ENCODE results near the gene RHEX.
"Not testable (repeated sequence)": the region's sequence is repeated elsewhere in the genome, so short reads cannot be mapped to it uniquely, and the experiment has no call there.

Gene RHEX

DNA sequence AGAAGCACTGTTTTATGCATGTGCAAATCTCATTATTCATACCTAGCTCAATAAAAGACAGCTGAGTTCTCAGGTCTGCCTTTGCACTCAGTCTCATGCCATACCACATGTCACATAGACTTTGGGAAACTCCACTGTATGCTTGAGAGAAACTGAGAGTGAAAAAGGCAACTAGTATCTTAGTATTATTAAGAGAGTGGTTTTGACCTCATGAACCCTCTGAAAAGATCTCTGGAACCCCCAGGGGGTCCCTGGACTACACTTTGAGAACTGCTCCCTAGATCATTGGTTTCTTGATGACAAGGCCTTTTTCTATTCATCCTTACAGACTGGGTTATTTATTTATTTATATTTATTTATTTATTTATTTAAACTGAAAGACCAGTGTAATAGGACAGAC is 3.7 kb upstream of the RHEX start:
- POLR2A ChIA-PET (ENCODE audit: low non-redundant PET), result no interaction called here
- no peak overlapping the region for H3K27ac ChIP-seq
- CTCF ChIA-PET, result no interaction called here

DNA sequence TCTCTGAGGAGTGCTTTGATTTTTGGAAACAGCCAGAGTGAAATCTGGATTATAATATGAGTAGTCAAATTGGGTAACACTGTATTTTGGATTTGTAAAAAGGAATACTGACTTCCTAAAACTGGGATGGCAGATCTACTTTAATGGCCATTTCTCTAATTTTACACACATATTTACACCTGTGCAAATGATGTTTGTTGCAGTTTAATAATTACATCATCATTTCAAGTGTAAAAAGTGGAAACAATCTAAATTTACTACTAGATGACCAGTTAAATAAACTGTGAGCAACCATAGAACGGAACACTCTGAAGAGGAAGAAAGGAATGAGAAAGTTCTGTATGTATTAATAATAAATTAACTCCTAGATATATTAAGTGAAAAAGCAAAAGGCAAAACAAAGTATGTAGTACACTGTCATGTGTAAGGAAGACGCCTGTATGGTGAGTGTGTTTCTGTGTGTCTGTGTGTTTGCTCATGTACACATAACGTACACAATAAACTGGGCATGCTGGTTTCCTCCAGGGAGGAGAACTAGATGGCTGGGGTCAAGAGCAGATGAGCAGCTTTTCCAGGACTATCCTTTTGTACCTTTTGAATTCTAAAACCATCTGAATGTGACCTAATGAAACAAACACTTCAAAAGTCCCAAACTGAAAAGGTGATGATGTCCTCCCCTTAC is 2.9 kb upstream of the RHEX start:
- TF ChIP-seq, protein P1, sequence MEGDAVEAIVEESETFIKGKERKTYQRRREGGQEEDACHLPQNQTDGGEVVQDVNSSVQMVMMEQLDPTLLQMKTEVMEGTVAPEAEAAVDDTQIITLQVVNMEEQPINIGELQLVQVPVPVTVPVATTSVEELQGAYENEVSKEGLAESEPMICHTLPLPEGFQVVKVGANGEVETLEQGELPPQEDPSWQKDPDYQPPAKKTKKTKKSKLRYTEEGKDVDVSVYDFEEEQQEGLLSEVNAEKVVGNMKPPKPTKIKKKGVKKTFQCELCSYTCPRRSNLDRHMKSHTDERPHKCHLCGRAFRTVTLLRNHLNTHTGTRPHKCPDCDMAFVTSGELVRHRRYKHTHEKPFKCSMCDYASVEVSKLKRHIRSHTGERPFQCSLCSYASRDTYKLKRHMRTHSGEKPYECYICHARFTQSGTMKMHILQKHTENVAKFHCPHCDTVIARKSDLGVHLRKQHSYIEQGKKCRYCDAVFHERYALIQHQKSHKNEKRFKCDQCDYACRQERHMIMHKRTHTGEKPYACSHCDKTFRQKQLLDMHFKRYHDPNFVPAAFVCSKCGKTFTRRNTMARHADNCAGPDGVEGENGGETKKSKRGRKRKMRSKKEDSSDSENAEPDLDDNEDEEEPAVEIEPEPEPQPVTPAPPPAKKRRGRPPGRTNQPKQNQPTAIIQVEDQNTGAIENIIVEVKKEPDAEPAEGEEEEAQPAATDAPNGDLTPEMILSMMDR (conservative IDR thresholded peaks at IDR 0.05; ENCODE audit: low read depth), result no peak
- no peak for DNase-seq (ENCODE audit: low spot score)
- H3K27ac ChIP-seq, result no peak overlapping the region
- ChIA-PET CTCF (no interaction called here), POLR2A (ENCODE audit: low non-redundant PET) (no interaction called here)

More for the DNA sequence above, 3.7 kb upstream of the RHEX start:
- TF ChIP-seq, protein P1 (conservative IDR thresholded peaks at IDR 0.05; ENCODE audit: low read depth), result no peak
- no peak for DNase-seq (ENCODE audit: low spot score)

DNA sequence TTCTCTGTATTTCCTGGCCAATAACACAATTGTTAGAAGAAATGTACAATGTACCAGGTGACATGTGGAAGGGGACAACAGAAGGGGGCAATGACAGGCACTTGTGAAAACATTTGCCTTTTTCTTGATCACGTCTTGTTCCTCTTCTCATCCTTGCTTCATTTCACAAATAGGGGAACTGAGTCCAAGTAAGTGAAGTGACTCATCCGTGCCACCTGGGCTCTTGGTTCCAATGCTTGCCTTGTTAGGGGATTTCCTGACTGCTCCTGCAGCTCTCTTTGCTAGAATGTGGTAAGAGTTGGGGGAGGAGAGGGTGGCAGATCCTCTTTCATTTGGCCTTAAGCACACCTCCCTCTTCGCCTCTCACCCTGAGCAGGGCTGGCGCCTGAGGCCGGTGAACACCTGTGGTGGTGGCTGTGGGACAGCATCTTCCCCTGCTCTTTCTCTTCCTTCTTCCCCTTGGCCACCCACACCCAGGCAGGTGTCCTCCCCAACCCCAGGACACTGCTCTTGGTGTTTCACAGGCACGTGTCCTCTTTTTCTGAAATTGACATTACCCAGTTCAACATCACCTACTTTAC is 2.2 kb upstream of the RHEX start:
- TF ChIP-seq, protein P1 (conservative IDR thresholded peaks at IDR 0.05; ENCODE audit: low read depth), result no peak
- ChIA-PET CTCF (no interaction called here), POLR2A (ENCODE audit: low non-redundant PET) (no interaction called here)
- no peak overlapping the region for H3K27ac ChIP-seq
- no peak for DNase-seq (ENCODE audit: low spot score)

DNA sequence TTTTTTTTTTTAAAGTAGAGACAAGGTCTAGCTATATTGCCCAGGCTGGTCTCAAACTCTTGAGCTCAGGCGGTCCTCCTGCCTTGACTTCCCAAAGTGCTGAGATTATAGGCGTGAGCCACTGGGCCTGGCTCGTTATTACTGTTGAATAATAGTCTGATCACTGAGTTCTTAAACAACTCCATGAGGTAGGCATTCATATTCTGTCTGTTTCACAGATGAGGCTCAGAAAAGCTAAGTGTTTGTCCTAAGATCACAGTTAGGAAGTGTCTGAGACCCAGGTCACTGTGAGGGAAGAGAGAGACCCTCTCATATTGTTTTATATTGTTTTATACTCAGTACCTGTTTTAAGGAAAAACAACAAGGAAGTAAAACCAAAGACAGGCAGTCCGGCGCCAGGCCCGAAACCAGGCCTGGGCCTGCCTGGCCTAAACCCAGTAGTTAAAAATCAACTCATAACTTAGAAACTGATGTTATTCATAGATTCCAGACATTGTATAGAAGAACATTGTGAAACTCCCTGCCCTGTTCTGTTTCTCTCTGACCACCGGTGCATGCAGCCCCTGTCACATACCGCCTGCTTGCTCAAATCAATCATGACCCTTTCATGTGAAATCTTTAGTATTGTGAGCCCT is 625 bp upstream of the RHEX start:
- CTCF ChIA-PET, result interaction anchor here (0.6 kb wide), 1 partner anchor 416 kb away, joined by 3 read pairs; no protein-coding TSS in a partner anchor
- DNase-seq (ENCODE audit: low spot score); POLR2A ChIA-PET (ENCODE audit: low non-redundant PET); H3K27ac ChIP-seq: not testable (repeated sequence)

DNA sequence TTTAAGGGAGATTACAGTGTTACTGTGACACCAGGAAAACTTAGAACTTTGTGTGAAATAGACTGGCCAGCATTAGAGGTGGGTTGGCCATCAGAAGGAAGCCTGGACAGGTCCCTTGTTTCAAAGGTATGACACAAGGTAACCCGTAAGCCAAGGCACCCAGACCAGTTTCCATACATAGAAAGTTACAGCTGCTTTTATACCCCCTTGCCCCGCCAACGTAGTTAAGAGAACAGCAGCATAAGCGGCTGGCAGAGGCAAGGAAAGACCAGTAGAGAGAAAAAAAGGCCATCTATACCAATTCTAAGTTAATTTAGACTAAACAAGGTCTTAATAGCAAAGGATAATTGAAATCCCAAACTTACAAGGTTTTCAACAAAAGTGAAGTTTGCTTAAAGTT is 643 bp downstream of the RHEX start:
- H3K27ac ChIP-seq; DNase-seq (ENCODE audit: low spot score); CTCF ChIA-PET; POLR2A ChIA-PET (ENCODE audit: low non-redundant PET): not testable (repeated sequence)

DNA sequence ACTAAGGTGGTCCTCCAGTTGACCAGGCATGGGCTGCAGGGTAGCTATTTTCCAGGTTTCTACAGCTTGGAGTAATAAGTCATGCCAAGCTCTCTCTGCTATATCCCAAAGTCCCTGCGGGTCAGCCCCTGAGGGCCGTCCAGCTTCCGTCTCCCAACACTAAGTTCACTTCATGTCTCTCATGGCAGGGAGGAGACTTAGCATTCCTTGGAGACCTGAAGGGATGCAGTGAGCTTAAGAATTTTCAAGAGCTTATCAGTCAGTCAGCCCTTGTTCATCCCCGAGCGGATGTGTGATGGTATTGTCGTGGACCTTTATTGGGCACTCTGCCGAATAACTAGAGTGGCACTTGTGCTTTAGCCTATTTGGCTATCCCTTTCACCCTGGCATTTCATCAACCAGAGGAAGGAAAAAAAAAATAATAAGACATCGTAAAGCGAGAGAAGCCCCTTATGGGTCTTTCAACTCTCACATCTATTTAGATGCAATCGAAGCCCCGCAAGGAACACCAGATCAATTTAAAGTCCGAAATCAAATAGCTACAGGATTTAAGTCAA is 2.2 kb downstream of the RHEX start:
- CTCF ChIA-PET, result interaction anchor here (0.6 to 1.0 kb wide), 5 partner anchors 9 to 1249 kb away, joined by 3 to 5 read pairs (median 3); no protein-coding TSS in a partner anchor
- H3K27ac ChIP-seq; POLR2A ChIA-PET (ENCODE audit: low non-redundant PET); DNase-seq (ENCODE audit: low spot score): not testable (repeated sequence)

DNA sequence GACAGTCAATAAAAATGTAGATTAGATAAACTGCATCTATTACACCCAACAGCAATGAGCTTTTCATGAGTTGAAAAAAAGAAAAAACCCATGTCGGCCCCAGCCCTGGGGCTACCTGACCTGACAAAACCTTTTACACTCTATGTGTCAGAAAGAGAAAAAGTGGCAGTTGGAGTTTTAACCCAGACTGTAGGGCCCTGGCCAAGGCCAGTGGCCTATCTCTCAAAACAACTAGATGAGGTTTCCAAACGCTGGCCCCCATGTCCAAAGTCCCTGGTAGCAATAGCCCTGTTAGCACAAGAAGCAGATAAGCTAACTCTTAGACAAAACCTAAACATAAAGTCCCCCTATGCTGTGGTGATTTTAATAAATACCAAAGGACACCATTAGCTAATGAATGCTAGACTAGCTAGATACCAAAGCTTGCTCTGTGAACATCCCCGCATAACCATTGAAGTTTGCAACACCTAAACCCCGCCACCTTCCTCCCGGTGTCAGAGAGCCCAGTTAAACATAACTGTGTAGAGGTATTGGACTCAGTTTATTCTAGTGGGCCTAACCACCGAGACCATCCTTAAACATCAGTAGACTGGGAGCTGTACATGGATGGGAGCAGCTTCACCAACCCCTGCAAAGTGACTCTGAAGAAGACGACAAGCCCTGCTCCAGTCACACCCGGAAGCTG is 2.8 kb downstream of the RHEX start:
- DNase-seq (ENCODE audit: low spot score); POLR2A ChIA-PET (ENCODE audit: low non-redundant PET); H3K27ac ChIP-seq: not testable (repeated sequence)
- CTCF ChIA-PET, result interaction anchor here (0.6 to 0.8 kb wide), 4 partner anchors 10 to 1249 kb away, joined by 3 to 5 read pairs (median 3); no protein-coding TSS in a partner anchor

DNA sequence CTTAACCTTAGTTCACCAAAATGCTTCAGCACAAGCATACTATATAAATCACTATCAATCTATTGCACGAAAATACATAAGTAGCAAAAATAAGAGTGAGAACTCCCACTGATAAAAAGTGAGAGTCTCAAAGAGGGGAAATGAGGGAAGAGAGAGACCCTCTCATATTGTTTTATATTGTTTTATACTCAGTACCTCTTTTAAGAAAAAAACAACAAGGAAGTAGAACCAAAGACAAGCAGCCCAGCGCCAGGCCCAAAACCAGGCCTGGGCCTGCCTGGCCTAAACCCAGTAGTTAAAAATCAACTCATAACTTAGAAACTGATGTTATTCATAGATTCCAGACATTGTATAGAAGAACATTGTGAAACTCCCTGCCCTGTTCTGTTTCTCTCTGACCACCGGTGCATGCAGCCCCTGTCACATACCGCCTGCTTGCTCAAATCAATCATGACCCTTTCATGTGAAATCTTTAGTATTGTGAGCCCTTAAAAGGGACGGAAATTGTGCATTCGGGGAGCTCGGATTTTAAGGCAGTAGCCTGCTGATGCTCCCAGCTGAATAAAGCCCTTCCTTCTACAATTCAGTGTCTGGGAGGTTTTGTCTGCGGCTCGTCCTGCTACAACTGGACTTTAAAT is 5.4 kb downstream of the RHEX start:
- CTCF ChIA-PET; H3K27ac ChIP-seq; POLR2A ChIA-PET (ENCODE audit: low non-redundant PET); DNase-seq (ENCODE audit: low spot score): not testable (repeated sequence)

All from RWPE1 (cell line).